ENCODE measurements around the gene TUFM. TPM values are rescaled to one million over a fixed set of nuclear protein-coding genes. Genes with fewer than 3 reads are reported as not detected.

Gene TUFM
- total RNA-seq, 2 experiments from 2014 or later: 105 to 125 TPM

- Mint-ChIP-seq H3K27ac (peak overlapping the region; percentile 83), H3K36me3 (ENCODE audit: low read depth) (no peaks in the 10 kb centered on the region), H3K27me3 (peaks cover 1% of the 10 kb centered on the region), H3K9me3 (no peaks in the 10 kb centered on the region), H3K4me3 (peak overlapping the region; percentile 91), H3K4me1 (peaks cover 29% of the 10 kb centered on the region)
- ChIA-PET CTCF (interaction anchor here (0.6 to 1.4 kb wide), 4 partner anchors 13 to 67 kb away, joined by 3 to 5 read pairs (median 4); partner anchors contain the start of gene RABEP2), POLR2A (no interaction called here)
- no peak for DNase-seq
Measured at GRCh38 chr16:28880589-28880915, 34.4 kb upstream of the TUFM start.

- Mint-ChIP-seq H3K27ac (peak overlapping the region; percentile 83), H3K36me3 (ENCODE audit: low read depth) (no peaks in the 10 kb centered on the region), H3K4me1 (peaks cover 29% of the 10 kb centered on the region), H3K4me3 (peak overlapping the region; percentile 91), H3K9me3 (no peaks in the 10 kb centered on the region), H3K27me3 (peaks cover 1% of the 10 kb centered on the region)
- peak; percentile 94 for DNase-seq
- POLR2A ChIA-PET: no interaction called here
- CTCF ChIA-PET: interaction anchor here (0.6 to 1.8 kb wide), 9 partner anchors 9 to 77 kb away, joined by 3 to 6 read pairs (median 4); partner anchors contain the start of genes RABEP2, SH2B1 and TUFM
Measured at GRCh38 chr16:28879841-28880588, 33.9 kb upstream of the TUFM start.

DNA sequence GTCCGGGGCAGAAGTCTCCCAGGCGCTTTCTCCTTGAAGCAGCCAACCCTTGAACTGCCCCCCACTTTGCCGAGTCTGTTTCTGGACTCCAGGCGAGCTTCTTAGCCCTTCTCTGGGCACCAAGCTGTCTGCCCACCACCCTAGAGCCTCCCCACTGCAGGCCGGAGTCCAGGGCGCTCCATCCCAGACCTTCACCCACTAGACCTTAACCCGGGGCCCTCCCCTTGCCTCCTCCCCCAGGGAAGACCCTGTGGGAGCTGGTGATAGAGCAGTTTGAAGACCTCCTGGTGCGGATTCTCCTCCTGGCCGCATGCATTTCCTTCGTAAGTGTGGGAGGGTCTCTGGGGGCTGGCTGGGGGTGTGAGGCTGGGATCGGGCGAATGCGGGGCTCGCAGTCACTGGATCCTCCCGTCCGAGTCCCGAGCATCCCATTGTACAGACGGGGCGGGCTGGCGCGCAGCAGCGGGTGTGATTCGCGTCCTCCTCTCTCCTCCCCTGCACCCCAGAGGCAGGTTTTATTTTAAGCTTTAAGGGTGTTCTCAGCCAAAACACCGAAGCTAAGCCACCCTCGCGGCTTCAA lies 33.2 kb upstream of the TUFM start:
- ChIA-PET CTCF (interaction anchor here (0.8 to 1.8 kb wide), 7 partner anchors 10 to 78 kb away, joined by 3 to 6 read pairs (median 4); partner anchors contain the start of genes SH2B1 and TUFM), POLR2A (interaction anchor here (0.6 kb wide), 1 partner anchor 15 kb away, joined by 3 read pairs; no protein-coding TSS in a partner anchor)
- peaks cover 1% of the 10 kb centered on the region for H3K27me3 Mint-ChIP-seq
- DNase-seq: no peak
- peaks cover 1% of the 10 kb centered on the region for H3K36me3 Mint-ChIP-seq (ENCODE audit: low read depth)
- H3K4me1 Mint-ChIP-seq: peaks cover 29% of the 10 kb centered on the region
- peak overlapping the region; percentile 82 for H3K27ac Mint-ChIP-seq
- no peaks in the 10 kb centered on the region for H3K9me3 Mint-ChIP-seq
- peak overlapping the region; percentile 91 for H3K4me3 Mint-ChIP-seq

GRCh38 chr16:28878083-28878926 lies 32.2 kb upstream of the TUFM start, which contains the start of gene ATP2A1:
Gene ATP2A1, plus strand, starts transcription at chr16:28878488. Its CDS starts 184 bp downstream, at chr16:28878672.
- Mint-ChIP-seq H3K36me3 (ENCODE audit: low read depth) (peaks cover 3% of the 10 kb centered on the region), H3K4me1 (peaks cover 29% of the 10 kb centered on the region), H3K27ac (no peak within 1 kb of the TSS), H3K27me3 (peaks cover 1% of the 10 kb centered on the region), H3K4me3 (peak within 1 kb of the TSS; percentile 91), H3K9me3 (no peaks in the 10 kb centered on the region)
- CTCF ChIA-PET: interaction anchor here (1.0 to 1.8 kb wide), 4 partner anchors 11 to 32 kb away, joined by 3 to 6 read pairs (median 4); partner anchors contain the start of genes SH2B1 and TUFM
- POLR2A ChIA-PET: no interaction called here
- no peak for DNase-seq

- ChIA-PET CTCF (interaction anchor here (1.0 kb wide), 1 partner anchor 15 kb away, joined by 4 read pairs; no protein-coding TSS in a partner anchor), POLR2A (no interaction called here)
- Mint-ChIP-seq H3K27ac (no peak overlapping the region), H3K36me3 (ENCODE audit: low read depth) (peaks cover 3% of the 10 kb centered on the region), H3K4me3 (peak overlapping the region; percentile 9), H3K27me3 (peaks cover 1% of the 10 kb centered on the region), H3K4me1 (peaks cover 29% of the 10 kb centered on the region), H3K9me3 (no peaks in the 10 kb centered on the region)
- no peak for DNase-seq
Measured at GRCh38 chr16:28877655-28878000, 31.5 kb upstream of the TUFM start.

DNA sequence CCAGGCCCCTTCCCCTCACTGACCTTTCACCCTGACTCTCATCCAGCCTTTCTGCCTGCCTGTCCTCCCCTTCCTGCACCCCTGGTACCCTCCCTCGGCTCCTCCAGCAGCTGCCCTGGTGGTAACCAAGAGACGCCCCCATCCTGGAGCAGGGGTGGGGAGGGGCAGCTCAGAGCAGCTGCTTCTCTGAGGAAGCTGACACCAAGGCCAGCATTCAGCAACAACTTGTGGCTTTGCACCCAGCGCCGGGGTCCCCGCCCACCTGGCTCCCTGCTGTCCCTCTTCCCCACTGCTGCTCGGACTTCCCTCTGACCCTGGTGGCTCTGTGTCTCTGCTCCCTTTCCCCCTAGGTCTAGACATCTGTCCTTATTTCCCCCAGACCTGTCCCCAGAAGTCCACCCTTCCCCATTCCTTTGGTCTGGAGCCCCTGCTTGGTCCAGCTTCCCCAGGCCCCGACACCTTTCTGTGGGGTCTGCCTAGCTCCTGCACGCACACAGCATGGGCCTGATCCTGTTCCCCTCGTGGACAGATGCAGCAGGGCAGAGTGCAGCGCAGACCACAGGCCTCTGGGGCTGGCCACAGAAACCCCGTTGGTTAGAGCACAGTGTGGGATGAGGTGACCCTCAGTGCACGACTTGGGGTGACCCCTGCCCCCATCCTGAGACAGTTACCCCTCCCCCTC lies 31.0 kb upstream of the TUFM start:
- no peak for DNase-seq
- ChIA-PET CTCF (interaction anchor here (1.0 kb wide), 1 partner anchor 14 kb away, joined by 4 read pairs; no protein-coding TSS in a partner anchor), POLR2A (no interaction called here)
- peaks cover 1% of the 10 kb centered on the region for H3K27me3 Mint-ChIP-seq
- H3K36me3 Mint-ChIP-seq (ENCODE audit: low read depth): peaks cover 5% of the 10 kb centered on the region
- no peaks in the 10 kb centered on the region for H3K9me3 Mint-ChIP-seq
- no peak overlapping the region for H3K4me3 Mint-ChIP-seq
- peaks cover 29% of the 10 kb centered on the region for H3K4me1 Mint-ChIP-seq
- no peak overlapping the region for H3K27ac Mint-ChIP-seq

DNA sequence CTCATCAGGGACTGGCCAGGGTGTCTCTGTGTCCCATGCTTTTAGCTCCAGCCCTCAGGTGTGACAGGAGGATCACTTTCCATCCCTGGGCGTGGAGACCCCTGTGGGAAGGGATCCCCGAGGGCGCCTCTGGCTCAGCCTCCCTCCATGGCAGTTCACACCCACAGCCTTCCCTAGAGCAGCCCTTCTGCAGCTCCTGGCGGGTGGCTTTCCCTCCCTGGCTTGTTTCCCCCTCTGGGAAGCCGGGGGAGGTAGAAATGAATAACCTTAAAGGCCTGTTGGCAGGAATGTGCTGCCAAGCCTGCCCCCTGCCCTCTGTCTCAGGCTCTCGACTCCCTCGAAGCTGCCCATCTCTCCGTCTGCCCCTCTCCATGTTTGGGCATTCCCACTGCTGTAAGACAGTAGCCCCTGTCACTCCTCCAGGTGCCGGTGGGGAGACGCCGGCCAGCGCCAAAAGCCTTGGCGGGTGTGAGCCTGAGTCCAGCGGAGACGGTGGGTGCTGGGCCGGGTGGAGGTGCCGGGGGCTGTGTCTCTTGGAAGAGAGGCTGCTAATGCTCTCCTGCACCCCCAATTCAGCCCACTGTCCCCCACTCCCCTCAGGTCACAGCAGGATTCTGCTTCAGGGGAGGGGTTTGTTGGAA lies 30.0 kb upstream of the TUFM start:
- Mint-ChIP-seq H3K27me3 (peaks cover 1% of the 10 kb centered on the region), H3K36me3 (ENCODE audit: low read depth) (peaks cover 5% of the 10 kb centered on the region), H3K9me3 (no peaks in the 10 kb centered on the region), H3K4me1 (peaks cover 27% of the 10 kb centered on the region), H3K4me3 (no peak overlapping the region), H3K27ac (no peak overlapping the region)
- no peak for DNase-seq
- POLR2A ChIA-PET: no interaction called here
- CTCF ChIA-PET: interaction anchor here (0.5 to 3.7 kb wide), 3 partner anchors 12 to 881 kb away, joined by 5 to 31 read pairs (median 13); partner anchors contain the start of gene SH2B1

GRCh38 chr16:28875134-28876018 lies 29.2 kb upstream of the TUFM start:
- Mint-ChIP-seq H3K27ac (peak overlapping the region; percentile 2), H3K9me3 (no peaks in the 10 kb centered on the region), H3K36me3 (ENCODE audit: low read depth) (peaks cover 5% of the 10 kb centered on the region), H3K4me3 (no peak overlapping the region), H3K27me3 (no peaks in the 10 kb centered on the region), H3K4me1 (peaks cover 20% of the 10 kb centered on the region)
- POLR2A ChIA-PET: interaction anchor here (0.6 kb wide), 1 partner anchor 58 kb away, joined by 4 read pairs; no protein-coding TSS in a partner anchor
- no peak for DNase-seq
- CTCF ChIA-PET: interaction anchor here (0.5 to 3.7 kb wide), 4 partner anchors 11 to 882 kb away, joined by 5 to 31 read pairs (median 9); partner anchors contain the start of gene SH2B1

DNA sequence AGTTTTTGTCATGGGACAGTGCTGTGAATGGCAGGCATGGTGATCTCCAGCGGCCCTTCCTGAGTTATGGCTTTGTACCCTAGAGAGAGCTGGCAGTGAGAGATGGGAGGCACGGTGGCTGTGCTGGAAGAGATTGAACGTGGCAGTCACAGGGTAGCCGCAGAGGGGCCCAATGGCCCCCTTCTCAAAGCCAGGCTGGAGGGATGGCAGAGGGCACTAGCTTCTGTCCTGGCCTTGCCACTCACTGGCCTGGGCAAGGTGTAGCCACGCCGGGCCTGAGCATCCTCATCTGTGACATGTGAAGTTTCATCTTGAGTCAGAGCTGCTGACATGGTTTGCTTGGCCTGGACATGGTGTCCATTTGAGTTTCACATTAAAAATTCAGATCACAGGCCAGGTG lies 28.3 kb upstream of the TUFM start:
- no peak overlapping the region for H3K27ac Mint-ChIP-seq
- H3K27me3 Mint-ChIP-seq: no peaks in the 10 kb centered on the region
- peaks cover 13% of the 10 kb centered on the region for H3K36me3 Mint-ChIP-seq (ENCODE audit: low read depth)
- no peak overlapping the region for H3K4me3 Mint-ChIP-seq
- H3K9me3 Mint-ChIP-seq: no peaks in the 10 kb centered on the region
- DNase-seq: no peak
- POLR2A ChIA-PET: no interaction called here
- H3K4me1 Mint-ChIP-seq: peaks cover 17% of the 10 kb centered on the region
- CTCF ChIA-PET: interaction anchor here (1.0 to 3.7 kb wide), 5 partner anchors 10 to 70 kb away, joined by 4 to 31 read pairs (median 6); partner anchors contain the start of gene SH2B1

GRCh38 chr16:28873543-28874201 lies 27.5 kb upstream of the TUFM start:
- H3K27me3 Mint-ChIP-seq: no peaks in the 10 kb centered on the region

More at GRCh38 chr16:28873543-28874201, 27.5 kb upstream of the TUFM start:
- Mint-ChIP-seq H3K9me3 (no peaks in the 10 kb centered on the region), H3K36me3 (ENCODE audit: low read depth) (peaks cover 16% of the 10 kb centered on the region), H3K4me3 (no peak overlapping the region), H3K4me1 (peaks cover 9% of the 10 kb centered on the region), H3K27ac (no peak overlapping the region)
- CTCF ChIA-PET: interaction anchor here (0.7 to 3.7 kb wide), 9 partner anchors 9 to 71 kb away, joined by 3 to 31 read pairs (median 4); partner anchors contain the start of gene SH2B1
- peak; percentile 62 for DNase-seq
- POLR2A ChIA-PET: no interaction called here
